SK-N-SH (cell line): ENCODE data around the gene ESYT1.

Experiments
- EZH2phosphoT487 ChIP-seq: fragments of 200-600 bp; sonication (generic); IDR thresholded peaks from 2 replicates; pipeline ENCODE4 v1.6.1; 2017; ENCODE audit warnings: low read depth, mixed run types, mild to moderate bottlenecking, antibody characterized with exemption, moderate library complexity, borderline replicate concordance
- FOXM1 ChIP-seq: IDR thresholded peaks from 2 replicates; pipeline ENCODE4 v1.4.0; 2012; ENCODE audit warnings: low read depth, mild to moderate bottlenecking
- TEAD4 ChIP-seq: IDR thresholded peaks from 2 replicates; pipeline ENCODE4 v1.4.0; 2012; ENCODE audit warnings: mild to moderate bottlenecking, borderline replicate concordance; ENCODE audit not compliant: insufficient read depth
- TF ChIP-seq, protein P1 (sequence below): fragments of 200-600 bp; sonication (generic); IDR thresholded peaks from 2 replicates; pipeline ENCODE4 v1.6.1; 2017; ENCODE audit warnings: antibody characterized with exemption, mild to moderate bottlenecking, moderate library complexity

DNA sequence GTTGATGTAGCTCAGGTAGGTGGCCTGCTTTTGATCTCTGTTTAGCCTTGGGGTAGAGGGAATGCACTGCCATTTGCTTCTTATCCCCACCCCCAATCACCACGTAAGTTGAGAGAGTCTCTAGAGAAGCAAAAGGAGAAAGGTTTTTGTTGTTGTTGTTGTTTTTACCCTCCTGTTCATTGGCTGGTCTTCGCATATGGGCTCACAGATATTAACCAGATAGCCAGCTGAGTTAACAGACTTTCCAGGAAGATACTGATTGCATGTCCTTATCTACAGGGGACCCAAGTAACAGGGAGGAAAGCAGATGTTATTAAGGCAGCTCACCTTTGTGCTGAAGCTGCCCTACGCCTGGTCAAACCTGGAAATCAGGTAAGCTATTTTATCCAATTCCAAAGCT lies 20.8 kb upstream of the ESYT1 start:
- TF ChIP-seq FOXM1 (no peak), EZH2phosphoT487 (no peak), TEAD4 (no peak)
- TF ChIP-seq, protein P1, sequence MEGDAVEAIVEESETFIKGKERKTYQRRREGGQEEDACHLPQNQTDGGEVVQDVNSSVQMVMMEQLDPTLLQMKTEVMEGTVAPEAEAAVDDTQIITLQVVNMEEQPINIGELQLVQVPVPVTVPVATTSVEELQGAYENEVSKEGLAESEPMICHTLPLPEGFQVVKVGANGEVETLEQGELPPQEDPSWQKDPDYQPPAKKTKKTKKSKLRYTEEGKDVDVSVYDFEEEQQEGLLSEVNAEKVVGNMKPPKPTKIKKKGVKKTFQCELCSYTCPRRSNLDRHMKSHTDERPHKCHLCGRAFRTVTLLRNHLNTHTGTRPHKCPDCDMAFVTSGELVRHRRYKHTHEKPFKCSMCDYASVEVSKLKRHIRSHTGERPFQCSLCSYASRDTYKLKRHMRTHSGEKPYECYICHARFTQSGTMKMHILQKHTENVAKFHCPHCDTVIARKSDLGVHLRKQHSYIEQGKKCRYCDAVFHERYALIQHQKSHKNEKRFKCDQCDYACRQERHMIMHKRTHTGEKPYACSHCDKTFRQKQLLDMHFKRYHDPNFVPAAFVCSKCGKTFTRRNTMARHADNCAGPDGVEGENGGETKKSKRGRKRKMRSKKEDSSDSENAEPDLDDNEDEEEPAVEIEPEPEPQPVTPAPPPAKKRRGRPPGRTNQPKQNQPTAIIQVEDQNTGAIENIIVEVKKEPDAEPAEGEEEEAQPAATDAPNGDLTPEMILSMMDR = no peak
